Type B pancreatic cell (in vitro differentiated cells): Measurements from ENCODE around the gene ABTB2. TPM values are rescaled to one million over a fixed set of nuclear protein-coding genes. Genes with fewer than 3 reads are reported as not detected.

Source experiments
- DNase-seq: peaks from one replicate; pipeline ENCODE4 v3.0.0; 2021; ENCODE audit warnings: mixed read lengths; ENCODE audit not compliant: unreplicated experiment; ENCODE audit errors: extremely low spot score
- H3K27ac Mint-ChIP-seq: 2 replicates; pipeline ENCODE4 v1.8.0; 2021; ENCODE audit warnings: mild to moderate bottlenecking, mixed read lengths
- H3K27me3 Mint-ChIP-seq: 2 replicates; pipeline ENCODE4 v1.8.0; 2021; ENCODE audit warnings: mixed read lengths
- H3K36me3 Mint-ChIP-seq: 2 replicates; pipeline ENCODE4 v1.8.0; 2021; ENCODE audit warnings: mixed read lengths
- H3K4me1 Mint-ChIP-seq: one replicate; pipeline ENCODE4 v1.8.0; 2021; ENCODE audit warnings: mixed read lengths; ENCODE audit not compliant: unreplicated experiment
- H3K4me3 Mint-ChIP-seq: 2 replicates; pipeline ENCODE4 v1.8.0; 2021; ENCODE audit warnings: mild to moderate bottlenecking, mixed read lengths
- H3K9me3 Mint-ChIP-seq: 2 replicates; pipeline ENCODE4 v1.8.0; 2021; ENCODE audit warnings: mixed read lengths
- CTCF ChIP-seq: fragments of 200-600 bp; sonication (generic); conservative IDR thresholded peaks from 2 replicates; pipeline ENCODE4 v1.5.0; 2021; ENCODE audit warnings: antibody characterized with exemption, mild to moderate bottlenecking
- total RNA-seq: library from RNA; stranded (reverse); gene quantifications from 2 replicates; pipeline ENCODE4 v1.2.1, GENCODE V29; 2021; ENCODE audit warnings: low replicate concordance

The ABTB2 gene
- total RNA-seq, 1 donor from 2014 or later, result 13.5 TPM

GRCh38 chr11:34332524-34332923 is 25.3 kb downstream of the ABTB2 start:
- H3K9me3 Mint-ChIP-seq, result no peaks in the 10 kb centered on the region
- H3K36me3 Mint-ChIP-seq, result no peaks in the 10 kb centered on the region
- H3K4me3 Mint-ChIP-seq, result peak overlapping the region; percentile 26
- H3K27me3 Mint-ChIP-seq, result no peaks in the 10 kb centered on the region
- no peak for TF ChIP-seq CTCF
- H3K27ac Mint-ChIP-seq, result peak overlapping the region; percentile 62
- no peak for DNase-seq
- peaks cover 50% of the 10 kb centered on the region for H3K4me1 Mint-ChIP-seq

- no peak overlapping the region for H3K27ac Mint-ChIP-seq
- no peaks in the 10 kb centered on the region for H3K27me3 Mint-ChIP-seq
- no peak for TF ChIP-seq CTCF
- no peaks in the 10 kb centered on the region for H3K36me3 Mint-ChIP-seq
- peaks cover 52% of the 10 kb centered on the region for H3K4me1 Mint-ChIP-seq
- DNase-seq, result no peak
- peak overlapping the region; percentile 7 for H3K4me3 Mint-ChIP-seq
- H3K9me3 Mint-ChIP-seq, result no peaks in the 10 kb centered on the region
Observed at GRCh38 chr11:34331736-34332135, 26.1 kb downstream of the ABTB2 start.

- H3K36me3 Mint-ChIP-seq, result no peaks in the 10 kb centered on the region
- H3K27me3 Mint-ChIP-seq, result no peaks in the 10 kb centered on the region
- H3K9me3 Mint-ChIP-seq, result no peaks in the 10 kb centered on the region
- H3K4me3 Mint-ChIP-seq, result no peak overlapping the region
- no peak overlapping the region for H3K27ac Mint-ChIP-seq
- TF ChIP-seq CTCF, result no peak
- peaks cover 52% of the 10 kb centered on the region for H3K4me1 Mint-ChIP-seq
- no peak for DNase-seq
Observed at GRCh38 chr11:34331329-34331728, 26.5 kb downstream of the ABTB2 start.

- no peak for TF ChIP-seq CTCF
- H3K36me3 Mint-ChIP-seq, result no peaks in the 10 kb centered on the region
- DNase-seq, result no peak
- H3K27ac Mint-ChIP-seq, result no peak overlapping the region
- H3K4me3 Mint-ChIP-seq, result no peak overlapping the region
- no peaks in the 10 kb centered on the region for H3K9me3 Mint-ChIP-seq
- peaks cover 52% of the 10 kb centered on the region for H3K4me1 Mint-ChIP-seq
- H3K27me3 Mint-ChIP-seq, result no peaks in the 10 kb centered on the region
Observed at GRCh38 chr11:34330653-34331052, 27.2 kb downstream of the ABTB2 start.

GRCh38 chr11:34329876-34330275 is 27.9 kb downstream of the ABTB2 start:
- Mint-ChIP-seq H3K27ac (no peak overlapping the region), H3K4me1 (peaks cover 48% of the 10 kb centered on the region), H3K36me3 (no peaks in the 10 kb centered on the region), H3K27me3 (no peaks in the 10 kb centered on the region), H3K9me3 (no peaks in the 10 kb centered on the region), H3K4me3 (no peak overlapping the region)
- no peak for DNase-seq
- TF ChIP-seq CTCF, result no peak

- no peak for TF ChIP-seq CTCF
- no peaks in the 10 kb centered on the region for H3K9me3 Mint-ChIP-seq
- H3K27me3 Mint-ChIP-seq, result no peaks in the 10 kb centered on the region
- no peak overlapping the region for H3K4me3 Mint-ChIP-seq
- no peak overlapping the region for H3K27ac Mint-ChIP-seq
- no peaks in the 10 kb centered on the region for H3K36me3 Mint-ChIP-seq
- no peak for DNase-seq
- peaks cover 41% of the 10 kb centered on the region for H3K4me1 Mint-ChIP-seq
Observed at GRCh38 chr11:34328632-34328910, 29.2 kb downstream of the ABTB2 start.
